Endometrium (tissue), 2 donors: ENCODE results near the gene MAGI1.
A peak's percentile ranks its signal among the peaks of the same experiment; 100 is the strongest.

Source experiments
- FAIRE-seq: peaks from 2 replicates; lab custom pipeline; 2012; peaks lifted over from hg19 to GRCh38; lab: Jason Lieb, UNC
- donor health status: control.
- donor health status: control.

MAGI1 gene

DNA sequence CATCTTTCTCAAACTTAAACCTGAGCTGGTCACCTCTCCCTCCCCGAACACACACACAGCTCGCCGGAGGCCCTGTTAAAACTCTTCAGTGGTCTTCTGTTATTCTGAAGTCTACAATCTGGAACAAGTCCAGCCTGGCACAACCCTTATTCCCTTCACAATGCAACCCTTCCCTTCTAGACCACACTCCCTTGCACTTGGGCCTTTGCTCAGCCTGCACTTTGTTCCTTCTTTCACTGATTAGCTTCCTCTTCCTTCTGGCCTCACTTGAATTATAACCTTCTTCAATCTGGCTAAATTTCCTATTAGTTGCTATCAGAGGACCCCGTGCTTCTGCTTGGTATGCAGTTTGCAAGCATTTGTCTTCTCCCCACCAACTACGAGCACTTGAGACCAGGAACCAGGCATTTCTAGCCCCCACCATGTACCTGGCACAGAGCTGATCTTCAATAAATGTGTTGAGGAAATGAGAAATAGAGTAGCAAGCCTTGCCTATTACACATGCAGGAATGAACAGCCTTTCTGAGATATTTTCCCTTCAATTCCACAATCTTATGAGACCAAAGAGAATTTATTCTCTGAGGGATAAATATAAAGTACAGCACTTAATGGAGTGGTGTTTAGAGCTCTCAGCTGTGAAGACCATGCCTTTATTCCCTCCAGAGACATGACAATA, 687.8 kb downstream of the MAGI1 start:
- no peak for FAIRE-seq

DNA sequence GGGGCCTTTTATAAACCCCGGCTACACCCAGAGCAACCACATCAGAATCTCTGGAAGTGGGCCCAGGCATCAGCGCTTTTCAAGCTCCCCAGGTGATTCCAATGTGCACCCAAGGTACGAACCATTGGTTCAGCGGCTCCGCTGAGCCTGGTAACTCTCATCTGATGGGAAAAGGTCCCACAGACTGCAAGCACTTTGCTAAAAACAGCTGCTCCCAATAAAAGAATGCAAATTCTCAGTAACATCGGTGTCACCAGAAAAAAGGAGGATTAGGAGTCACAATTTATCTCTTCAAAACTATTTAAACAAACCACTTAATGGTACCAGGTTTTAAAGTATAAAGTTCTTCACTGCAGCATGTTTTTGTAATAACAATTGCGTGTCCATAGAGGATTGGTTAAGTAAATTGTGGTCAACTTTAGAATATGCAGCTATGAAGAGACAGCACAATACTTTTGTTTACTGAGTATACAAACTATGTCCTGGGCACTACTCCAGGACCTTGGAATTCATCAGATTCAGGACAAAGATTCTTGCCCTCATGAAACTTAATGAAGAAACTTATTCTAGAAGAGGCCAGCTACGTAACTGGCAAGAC, 690.2 kb downstream of the MAGI1 start:
- peak; percentile 98 for FAIRE-seq

DNA sequence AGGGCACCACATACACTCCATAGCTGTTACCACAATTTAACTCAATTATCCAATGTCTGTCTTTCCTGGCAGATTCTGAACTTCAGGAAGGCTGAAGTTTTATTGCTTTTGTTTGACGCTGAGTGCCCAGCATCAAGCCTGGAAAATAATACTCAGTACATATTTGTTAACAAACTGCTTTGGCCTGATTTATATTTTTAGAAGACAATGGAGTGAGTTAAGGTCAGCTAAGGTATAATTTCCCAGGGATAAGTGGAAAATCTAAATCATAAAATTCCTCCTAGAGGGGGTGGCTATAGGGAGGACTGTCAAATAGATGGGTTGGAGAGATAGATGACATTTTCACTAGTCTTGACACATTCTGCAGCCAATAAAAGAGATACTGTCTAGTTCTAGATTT, 691.6 kb downstream of the MAGI1 start:
- FAIRE-seq: no peak

DNA sequence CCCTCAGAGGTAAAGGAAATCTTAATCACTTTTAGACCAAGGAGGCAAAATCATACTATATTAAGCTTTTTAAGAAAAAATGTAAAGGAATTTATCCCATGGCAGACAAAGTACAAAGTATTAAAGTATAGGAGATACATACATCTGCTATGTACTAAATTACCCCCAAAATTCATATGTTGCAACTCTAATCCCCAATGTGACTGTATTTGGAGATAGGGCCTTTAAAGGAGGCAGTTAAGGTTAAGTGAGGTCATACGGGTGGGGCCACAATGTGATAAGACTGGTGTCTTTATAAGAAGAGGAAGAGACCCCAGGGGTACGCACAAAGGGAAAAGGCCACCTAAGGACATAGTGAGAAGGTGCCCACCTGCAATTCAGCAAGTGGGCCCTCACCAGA, 693.9 kb downstream of the MAGI1 start:
- no peak for FAIRE-seq

DNA sequence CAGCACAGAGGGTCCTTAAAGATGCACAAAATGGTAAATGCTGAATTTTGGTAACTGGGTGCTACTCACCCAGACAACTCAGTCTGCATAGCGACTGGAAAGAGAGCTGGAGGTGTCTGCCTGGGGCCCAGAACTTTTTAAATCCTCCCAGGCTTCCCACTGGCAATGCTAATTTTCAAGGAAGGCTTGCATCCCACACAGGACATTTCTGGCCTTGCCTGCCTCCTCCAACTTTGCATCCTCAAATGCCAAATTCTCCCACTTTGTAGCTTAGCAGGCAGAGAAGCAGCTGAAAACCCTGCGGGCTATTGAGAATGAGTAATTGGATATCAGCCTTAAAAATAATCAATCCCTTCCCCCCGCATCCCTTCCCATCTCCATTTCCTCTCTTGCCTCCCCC, 694.3 kb downstream of the MAGI1 start:
- FAIRE-seq: no peak

DNA sequence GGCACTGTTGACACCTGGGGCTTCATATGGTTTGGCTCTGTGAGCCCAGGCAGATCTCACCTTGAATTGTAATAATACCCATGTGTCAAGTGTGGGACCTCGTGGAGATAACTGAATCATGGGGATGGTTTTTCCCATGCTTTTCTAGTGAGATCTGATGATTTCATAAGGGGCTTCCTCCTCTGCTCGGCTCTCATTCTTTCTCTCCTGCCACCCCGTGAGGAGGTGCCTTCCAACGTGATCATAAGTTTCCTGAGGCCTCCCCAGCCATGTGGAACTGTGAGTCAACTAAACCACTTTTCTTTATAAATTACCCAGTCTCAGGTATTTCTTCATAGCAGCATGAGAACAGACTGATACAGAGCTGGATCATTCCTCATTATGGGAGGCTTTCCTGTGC, 695.0 kb downstream of the MAGI1 start:
- FAIRE-seq: no peak

DNA sequence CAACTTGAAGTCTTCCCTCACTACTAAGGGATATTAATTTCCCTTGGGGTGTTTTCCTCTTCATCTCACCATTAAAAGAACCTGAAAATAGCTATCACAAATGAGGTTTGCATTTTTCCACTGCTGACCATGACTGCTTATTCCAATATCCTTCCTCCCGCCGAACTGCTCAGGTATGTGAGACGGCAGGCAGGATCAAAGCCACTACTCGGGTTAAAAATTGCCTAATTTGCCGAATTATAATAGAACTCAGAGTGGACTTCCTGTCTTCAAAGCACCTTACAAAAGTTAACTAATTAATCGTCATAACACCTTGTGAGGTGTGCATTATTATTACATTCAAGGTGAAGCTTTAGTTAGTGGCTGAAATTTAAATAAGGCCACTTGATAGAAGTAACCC, 695.7 kb downstream of the MAGI1 start:
- no peak for FAIRE-seq

DNA sequence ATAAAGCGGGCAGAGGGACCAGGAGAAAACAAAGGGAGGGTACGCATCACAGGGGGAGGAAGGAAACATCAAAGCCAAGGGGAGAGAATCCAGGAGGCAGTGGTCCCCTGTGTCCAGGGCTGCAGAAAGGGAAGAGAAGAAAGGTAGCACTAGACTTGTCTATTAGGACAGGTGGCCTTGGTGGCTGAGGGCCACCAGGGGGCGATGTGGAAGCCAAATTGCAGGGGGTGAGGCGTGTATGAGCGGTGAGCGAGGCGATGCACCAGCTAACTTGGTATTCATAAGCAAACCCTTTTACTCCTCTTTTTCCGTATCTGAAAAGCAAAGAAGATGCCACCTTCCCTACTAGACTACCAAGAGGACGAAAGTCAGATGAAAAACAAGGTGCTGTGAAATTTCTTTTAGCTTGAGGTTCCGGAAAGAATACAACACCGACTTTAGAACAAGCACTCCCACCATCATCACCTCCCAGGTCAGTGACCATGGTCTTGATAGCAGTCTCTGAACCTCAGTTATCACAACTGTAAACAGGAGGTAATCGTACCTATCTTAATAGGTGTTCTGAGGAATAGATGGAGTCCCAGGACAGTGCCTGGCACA, 696.5 kb downstream of the MAGI1 start:
- FAIRE-seq: no peak

DNA sequence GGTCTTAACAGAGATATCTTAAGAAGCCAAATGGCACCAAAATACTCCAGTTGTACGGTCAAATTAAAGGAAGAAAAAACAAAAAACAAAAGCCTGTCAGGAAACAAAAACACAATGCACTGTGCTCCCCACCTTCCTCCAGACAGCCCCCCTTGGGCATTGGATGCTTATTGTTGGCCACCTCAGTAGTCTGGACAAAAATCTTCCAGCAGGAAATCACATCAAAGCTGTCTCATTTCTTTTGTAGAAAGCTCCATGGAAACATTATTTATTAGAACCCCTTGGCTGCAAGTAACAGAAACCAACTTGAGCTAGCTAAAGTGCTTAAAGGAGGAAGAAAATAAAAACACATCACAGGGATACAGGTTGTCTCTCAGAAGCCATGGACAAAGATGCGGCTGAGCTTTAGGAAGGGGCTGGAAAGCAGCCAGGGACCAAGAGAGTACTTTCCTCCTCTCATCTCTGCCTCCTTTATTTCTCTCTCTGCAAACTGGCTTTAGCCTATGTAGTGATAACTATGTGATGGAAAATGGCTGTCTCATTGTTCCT, 699.5 kb downstream of the MAGI1 start:
- no peak for FAIRE-seq

DNA sequence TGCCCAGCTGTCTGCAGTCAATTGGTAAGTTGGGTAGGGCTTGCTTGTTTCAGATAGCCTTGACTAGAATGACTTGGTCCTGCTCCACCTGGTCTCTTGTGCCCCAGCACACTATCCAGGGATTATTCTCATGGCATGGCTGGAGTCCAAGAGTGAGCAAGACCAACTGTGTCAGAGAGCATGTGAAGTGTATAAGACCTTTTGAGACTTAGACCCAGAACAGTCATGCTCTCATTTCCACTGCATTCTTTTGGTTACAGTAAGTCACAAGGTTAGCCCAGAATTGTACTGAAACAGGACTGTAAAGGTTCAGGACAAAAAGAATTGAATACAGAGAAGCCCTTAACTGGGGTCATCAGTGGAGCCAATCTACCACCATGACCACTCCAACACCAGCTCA, 700.1 kb downstream of the MAGI1 start:
- FAIRE-seq: no peak

DNA sequence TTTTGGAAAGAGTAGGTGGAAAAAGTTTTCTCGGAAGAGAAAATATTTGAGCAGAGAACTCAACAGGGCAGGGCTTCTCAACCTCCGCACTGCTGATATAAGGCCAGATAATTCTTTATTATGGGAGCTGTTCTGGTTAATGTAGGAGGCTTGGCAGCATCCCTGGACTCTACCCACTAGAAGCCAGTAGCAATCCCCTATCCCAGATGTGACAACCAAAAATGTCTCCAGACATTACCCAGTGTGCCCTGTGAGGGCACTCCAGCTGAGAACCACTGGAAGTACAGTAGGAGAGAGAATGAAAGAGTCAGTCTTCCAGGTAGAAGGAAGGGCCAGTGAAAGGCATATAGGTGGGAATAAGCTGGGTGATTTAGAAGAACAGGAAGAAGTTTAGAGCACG, 703.1 kb downstream of the MAGI1 start:
- no peak for FAIRE-seq

DNA sequence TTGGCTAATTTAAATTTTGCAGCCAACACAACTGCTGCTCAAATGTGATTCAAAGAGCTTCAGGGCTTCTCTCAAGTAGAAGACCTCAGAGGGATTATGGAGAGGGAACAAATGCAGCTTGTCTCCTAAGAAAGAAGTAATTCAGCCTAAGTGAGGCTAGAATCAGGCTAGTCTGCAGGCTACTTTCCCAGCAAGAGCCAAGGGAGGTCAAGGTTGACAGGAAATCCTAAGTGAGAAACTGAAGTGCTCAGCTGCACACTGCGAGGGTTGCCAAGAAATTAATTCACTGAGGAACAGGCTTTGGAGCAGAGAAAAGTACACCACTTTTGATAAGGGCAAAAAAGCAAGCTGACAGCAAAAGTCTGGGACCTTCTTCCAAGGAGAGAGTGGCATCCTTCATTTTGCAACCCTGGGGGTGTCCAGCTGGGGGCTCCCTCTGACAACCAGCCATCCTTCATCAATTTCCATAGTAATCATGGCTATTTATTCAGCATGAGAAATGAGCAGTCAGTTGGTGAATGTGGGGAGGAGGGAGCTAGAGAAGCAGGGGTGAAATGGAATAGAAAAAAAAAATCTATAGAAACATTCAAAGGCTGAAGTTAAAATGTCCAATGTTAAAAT, 704.6 kb downstream of the MAGI1 start:
- no peak for FAIRE-seq

DNA sequence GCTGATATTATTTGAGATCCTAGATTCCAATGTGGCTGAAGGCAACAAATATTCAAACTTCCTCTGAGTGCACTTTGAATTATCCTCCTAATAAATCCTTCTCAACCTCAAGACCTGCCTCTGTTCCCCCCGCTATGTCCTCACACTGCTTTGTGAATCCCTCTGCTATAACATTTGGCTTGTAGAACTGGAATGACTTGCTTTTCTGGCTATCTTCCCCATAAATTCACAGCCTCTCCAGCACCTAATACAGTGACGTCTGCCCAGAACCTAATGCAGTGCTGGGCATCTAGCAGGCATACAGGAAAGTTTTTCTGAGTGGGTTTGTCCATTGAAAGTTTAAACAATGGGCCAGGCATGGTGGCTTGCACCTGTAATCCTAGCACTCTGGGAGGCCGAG, 707.0 kb downstream of the MAGI1 start:
- no peak for FAIRE-seq

DNA sequence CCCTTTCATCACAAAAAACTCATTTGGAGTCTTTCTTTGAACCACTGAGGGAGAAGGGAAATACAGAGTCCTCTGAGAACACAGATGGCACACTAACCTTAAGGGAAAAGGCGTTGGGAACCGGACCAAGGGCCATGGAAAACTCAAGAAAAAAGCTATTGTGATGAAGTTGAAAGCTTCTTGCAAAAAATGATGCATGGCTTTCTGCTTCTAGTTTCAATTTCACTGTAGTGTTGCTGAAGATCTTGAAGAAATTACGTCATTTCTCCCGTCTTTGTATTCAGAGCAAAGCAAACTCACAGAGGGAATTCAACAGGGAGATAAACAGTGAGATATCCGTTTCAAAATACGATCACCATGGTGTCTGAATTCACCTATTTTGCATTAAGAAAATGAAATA, 708.6 kb downstream of the MAGI1 start:
- FAIRE-seq: no peak

DNA sequence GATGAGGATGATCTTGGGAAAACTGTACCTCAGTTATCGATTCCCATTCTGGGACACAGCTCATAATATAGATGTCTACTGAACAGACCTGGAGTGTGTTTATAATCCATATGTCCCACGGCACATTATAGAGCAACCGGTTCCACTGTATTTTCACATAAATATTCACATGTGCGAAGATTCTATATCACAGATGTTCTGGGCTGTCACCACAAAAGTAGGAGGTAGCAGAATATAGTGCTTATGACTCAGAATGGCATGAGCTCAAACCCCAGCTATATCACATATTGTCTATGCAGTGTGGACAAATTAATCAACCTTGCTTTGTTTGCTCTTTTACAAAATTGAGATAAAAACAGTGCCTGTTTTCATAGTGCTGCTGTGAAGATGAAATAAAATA, 710.6 kb downstream of the MAGI1 start:
- no peak for FAIRE-seq

DNA sequence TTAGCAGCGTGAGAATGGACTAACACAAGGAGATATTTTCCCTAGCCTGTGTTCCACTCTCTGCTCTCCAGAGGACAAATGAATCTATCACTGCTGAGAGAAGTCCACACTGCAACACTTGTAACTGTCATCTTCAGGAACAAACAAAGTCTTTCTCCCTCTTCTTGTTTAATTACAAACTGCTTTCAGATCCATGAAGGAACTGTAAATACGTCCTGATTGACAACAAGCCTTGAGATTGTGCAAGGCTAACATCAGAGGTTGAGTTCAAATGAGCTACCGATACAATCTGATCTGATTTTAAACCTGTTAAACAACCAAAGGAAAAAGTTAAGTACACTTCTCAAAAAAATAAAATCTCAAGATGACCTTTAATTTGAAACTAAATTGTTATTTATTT, 712.1 kb downstream of the MAGI1 start:
- FAIRE-seq: peak; percentile 70

DNA sequence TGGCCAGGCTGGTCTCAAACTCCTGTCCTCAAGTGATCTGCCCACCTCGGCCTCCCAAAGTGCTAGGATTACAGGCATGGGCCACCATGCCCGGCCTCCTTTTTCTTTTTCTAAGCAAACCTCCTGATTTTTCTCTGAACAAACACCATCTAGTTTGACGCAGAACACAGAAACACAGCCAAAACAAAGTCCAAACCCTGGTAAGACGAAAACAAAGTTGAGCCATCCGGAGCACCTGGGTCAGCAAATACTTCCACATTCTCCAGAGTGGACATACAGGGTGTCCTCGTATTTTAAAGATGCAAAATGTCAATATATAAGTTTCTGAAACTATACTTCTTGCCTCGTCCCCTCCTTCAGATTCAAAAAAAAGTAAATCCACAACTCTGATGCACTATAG, 715.8 kb downstream of the MAGI1 start:
- FAIRE-seq: no peak

DNA sequence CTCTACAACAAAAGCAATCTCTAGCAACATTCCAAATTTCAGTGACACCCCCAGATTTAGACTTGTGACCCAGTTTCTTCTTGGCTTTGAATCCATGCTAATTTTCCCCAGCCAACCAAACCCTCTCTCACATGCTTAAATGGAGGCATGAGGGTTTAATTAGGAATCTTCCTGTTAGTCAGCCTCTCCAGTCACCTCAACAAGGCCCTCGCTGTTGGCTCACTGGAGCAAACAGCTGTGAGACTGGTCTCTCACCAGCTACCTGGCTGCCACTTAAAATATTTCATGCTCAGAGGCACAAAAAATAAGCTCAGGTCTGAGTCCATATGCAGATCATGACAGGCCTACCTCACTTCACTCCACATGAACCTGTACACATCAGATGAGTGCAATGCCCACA, 720.5 kb downstream of the MAGI1 start:
- FAIRE-seq: no peak

DNA sequence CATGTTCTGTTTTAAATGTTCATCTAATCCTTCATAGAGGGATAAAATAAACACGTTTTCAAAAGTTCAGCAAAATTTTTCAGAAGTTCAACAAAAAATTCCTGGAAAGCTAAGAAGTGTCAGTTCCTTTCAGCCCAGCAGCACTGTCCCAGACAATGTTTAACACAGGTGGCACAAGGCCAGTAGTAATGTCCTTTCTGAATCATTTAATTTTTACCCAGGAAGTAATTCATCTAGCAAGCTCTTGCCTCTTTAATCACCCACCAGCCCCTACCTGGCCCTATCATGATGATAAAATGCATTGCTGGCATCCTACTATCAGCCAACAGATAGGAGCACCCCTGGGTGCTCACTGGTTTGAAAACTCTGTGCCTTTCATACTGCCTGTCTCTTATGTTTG, 723.8 kb downstream of the MAGI1 start:
- no peak for FAIRE-seq

DNA sequence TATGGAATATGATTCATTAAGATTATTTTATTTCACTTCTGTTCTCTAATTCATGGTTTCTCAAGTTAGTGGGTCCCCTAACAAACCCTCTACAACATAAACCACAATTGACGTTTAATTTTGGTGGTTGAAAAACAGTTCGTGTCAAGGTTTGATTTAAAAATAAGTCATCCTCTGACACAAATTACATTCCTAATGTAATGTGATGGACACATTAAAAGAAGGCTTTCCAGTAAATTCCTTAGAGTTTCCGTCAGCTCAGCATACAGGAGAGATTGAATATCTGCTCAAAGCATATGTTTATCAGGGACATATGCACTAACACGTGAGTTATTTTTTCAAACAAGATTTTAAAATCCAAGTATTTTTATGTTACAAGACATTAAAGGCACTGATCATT, 724.4 kb downstream of the MAGI1 start:
- FAIRE-seq: no peak

DNA sequence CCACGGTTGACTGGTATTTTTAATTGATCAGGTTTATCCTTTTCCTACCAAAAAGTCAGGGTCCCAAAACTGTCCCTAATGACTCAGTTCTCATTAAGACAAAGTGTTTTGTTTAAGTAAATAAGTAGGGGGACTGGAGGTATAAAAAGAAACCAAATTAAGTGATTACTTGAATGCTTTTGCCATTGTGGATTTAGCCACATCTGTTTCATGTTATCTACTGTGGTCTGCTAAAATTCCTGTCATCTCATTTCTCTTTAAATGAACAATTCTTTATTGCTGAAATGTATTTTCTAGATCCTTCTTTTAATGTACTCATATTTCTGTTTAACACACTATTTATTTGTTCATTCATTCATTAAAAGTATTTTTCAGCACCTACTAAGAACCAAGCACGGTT, 725.1 kb downstream of the MAGI1 start:
- FAIRE-seq: no peak

DNA sequence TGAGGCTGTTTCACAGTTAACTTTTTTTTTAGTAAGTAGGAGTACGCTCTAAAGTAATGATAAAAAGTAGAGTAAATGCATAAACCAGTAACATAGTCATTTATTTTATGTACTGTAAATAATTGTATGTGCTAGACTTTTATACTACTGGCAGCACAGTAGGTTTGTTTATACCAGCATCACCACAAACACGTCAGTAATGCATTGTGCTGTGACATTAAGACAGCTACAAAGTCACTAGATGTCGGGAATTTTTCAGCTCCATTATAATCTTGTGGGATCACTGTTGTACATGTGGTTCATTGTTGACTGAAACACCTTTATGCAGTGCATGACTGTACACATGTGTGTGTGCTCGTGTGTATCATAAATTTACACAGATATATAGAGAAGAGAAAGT, 732.9 kb downstream of the MAGI1 start:
- FAIRE-seq: no peak
